Caco-2 (cell line): ENCODE measurements around the gene PPARA. TPM values are rescaled to one million over a fixed set of nuclear protein-coding genes. Genes with fewer than 3 reads are reported as not detected.
"Not testable (repeated sequence)": the region's sequence is repeated elsewhere in the genome, so short reads cannot be mapped to it uniquely, and the experiment has no call there.

Experiments
- BruUV-seq: library from RNA; stranded (reverse); fragments of 400-500 nt; replicated peaks from 2 replicates; lab custom pipeline; 2021; lab: Mats Ljungman, UMichigan
- CTCF ChIA-PET: fragments of 300-600 bp; sonication (Branson Sonifier 250); formaldehyde crosslinking; loops from one replicate; lab custom pipeline; 2022; ENCODE audit warnings: antibody characterized with exemption; lab: Charles Lee
- POLR2A ChIA-PET: fragments of 300-600 bp; sonication (Branson Sonifier 250); formaldehyde crosslinking; loops from one replicate; lab custom pipeline; 2022; ENCODE audit warnings: antibody characterized with exemption; lab: Charles Lee
- DNase-seq, 2 experiments: peaks; one replicate each; pipeline versions ENCODE4 v3.0.0 to v3.0.0-alpha.2; 2020 to 2022
- H3K27me3 ChIP-seq: replicated peaks from 2 replicates; pipeline ENCODE4 v1.6.0; 2011; ENCODE audit warnings: low read length; ENCODE audit not compliant: control insufficient read depth, insufficient read depth
- H3K36me3 ChIP-seq: 2 replicates; pipeline ENCODE4 v1.5.1; 2011; ENCODE audit warnings: low read length; ENCODE audit not compliant: control insufficient read depth, insufficient read depth
- H3K4me1 ChIP-seq: fragments of 250-450 bp; sonication (Bioruptor Pico); 2 replicates; pipeline ENCODE4 v1.5.1; 2020; ENCODE audit warnings: mild to moderate bottlenecking
- H3K4me3 ChIP-seq: 2 replicates; pipeline ENCODE4 v1.5.1; 2011; ENCODE audit warnings: low read depth, mild to moderate bottlenecking, control low read depth, low read length
- H3K9me3 ChIP-seq: fragments of 250-450 bp; sonication (Bioruptor Pico); 2 replicates; pipeline ENCODE4 v1.5.1; 2020; ENCODE audit warnings: mild to moderate bottlenecking, moderate library complexity
- H3K27ac Mint-ChIP-seq: one replicate; pipeline ENCODE4 v1.8.0; 2022; ENCODE audit warnings: mixed read lengths; ENCODE audit not compliant: unreplicated experiment
- H3K27me3 Mint-ChIP-seq: one replicate; pipeline ENCODE4 v1.8.0; 2022; ENCODE audit warnings: mixed read lengths; ENCODE audit not compliant: insufficient read depth, unreplicated experiment
- H3K36me3 Mint-ChIP-seq: one replicate; pipeline ENCODE4 v1.8.0; 2022; ENCODE audit warnings: mild to moderate bottlenecking, mixed read lengths; ENCODE audit not compliant: insufficient read depth, unreplicated experiment
- H3K4me1 Mint-ChIP-seq: one replicate; pipeline ENCODE4 v1.8.0; 2022; ENCODE audit warnings: low read depth, mixed read lengths; ENCODE audit not compliant: unreplicated experiment
- H3K4me3 Mint-ChIP-seq: one replicate; pipeline ENCODE4 v1.8.0; 2022; ENCODE audit warnings: mild to moderate bottlenecking, moderate library complexity, mixed read lengths; ENCODE audit not compliant: unreplicated experiment
- H3K9me3 Mint-ChIP-seq: one replicate; pipeline ENCODE4 v1.8.0; 2022; ENCODE audit warnings: mixed read lengths; ENCODE audit not compliant: unreplicated experiment
- intact Hi-C: fragments of 100-400 bp; cut with micrococcal nuclease; formaldehyde crosslinking; loops from one replicate; pipeline ENCODE4 v1.10.0; 2022; ENCODE audit not compliant: unreplicated experiment
- total RNA-seq: library from RNA; stranded (reverse); gene quantifications from 2 replicates; pipeline ENCODE4 v1.2.3, GENCODE V29; 2022
- TF ChIP-seq, protein P1 (sequence below), 2 experiments: fragments of 200-600 bp in 1 of 2; IDR thresholded peaks; 1 replicate in 1 of 2; 2 replicates in 1 of 2; pipeline versions ENCODE4 v1.5.1 to v1.8.0; 2011 to 2022; ENCODE audit warnings: antibody characterized with exemption in 1 of 2, control low read depth in 1 of 2, inconsistent platforms in 1 of 2, low read depth in 1 of 2, low read length in 1 of 2, mild to moderate bottlenecking in 1 of 2, moderate library complexity in 1 of 2; ENCODE audit not compliant: insufficient read depth in 1 of 2, severe bottlenecking in 1 of 2, unreplicated experiment in 1 of 2

The PPARA gene
- total RNA-seq, 1 experiment from 2014 or later: 13.4 TPM

DNA sequence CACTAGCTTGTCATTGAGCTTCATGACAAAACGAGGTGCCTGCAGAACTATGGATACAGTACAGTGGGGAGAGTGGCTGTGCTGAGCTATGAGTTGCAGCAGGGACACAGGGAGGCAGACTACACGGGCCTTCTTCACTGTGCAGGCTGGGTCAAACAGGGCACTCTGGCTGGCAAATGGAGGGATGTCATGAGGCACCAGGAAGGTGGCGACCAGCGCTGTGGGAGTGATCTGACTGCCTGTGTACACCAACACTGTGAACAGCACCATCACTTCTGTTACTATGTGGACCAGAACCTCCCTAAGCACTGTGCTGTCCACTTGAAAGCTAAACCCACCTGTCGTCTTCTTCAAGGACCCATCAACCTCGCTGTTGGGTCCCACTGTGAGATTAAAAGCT lies 109.7 kb downstream of the PPARA start:
- POLR2A ChIA-PET: no interaction called here

DNA sequence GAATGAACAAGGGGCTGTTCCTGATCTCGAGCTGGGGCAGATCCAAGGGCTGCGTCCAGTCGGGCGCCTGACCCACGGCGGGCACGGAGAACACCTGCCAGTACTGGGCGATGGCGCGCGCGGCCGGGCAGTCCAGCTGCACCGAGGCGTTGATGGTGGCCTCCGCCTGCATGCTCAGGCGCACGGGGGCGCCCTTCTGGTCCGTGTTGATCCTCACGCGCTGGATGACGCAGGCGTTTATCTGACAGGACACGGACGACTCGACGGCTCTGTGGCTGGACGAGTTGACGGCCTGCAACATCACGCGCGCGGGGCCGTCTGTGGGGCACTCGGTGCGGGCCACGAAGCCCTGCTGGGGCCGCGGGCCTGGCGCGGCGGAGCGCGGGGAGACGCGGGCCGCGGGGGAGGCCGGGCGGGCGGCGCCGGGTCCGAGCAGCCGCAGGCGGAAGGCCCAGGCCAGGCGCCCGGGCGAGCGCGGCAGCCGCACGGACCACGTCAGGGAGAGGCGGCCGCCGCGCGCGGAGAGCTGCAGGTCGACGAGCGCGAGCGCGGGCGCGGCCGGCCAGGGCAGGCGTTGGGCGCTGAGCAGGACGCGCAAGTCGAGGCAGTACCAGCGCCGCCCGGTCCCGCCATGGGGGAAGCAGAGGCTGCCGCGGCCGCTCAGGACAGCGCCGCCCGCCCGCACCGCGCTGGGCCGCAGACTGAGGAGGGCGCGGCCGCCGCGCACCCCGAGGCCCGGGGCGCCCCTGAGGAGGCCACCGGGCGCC lies 112.3 kb downstream of the PPARA start:
- no peak overlapping the region for H3K27ac Mint-ChIP-seq
- H3K9me3 Mint-ChIP-seq: peaks cover 6% of the 10 kb centered on the region
- ChIA-PET POLR2A (no interaction called here), CTCF (no interaction called here)
- H3K4me1 ChIP-seq: peaks cover 10% of the 10 kb centered on the region
- H3K4me3 ChIP-seq: no peak overlapping the region
- peaks cover 14% of the 10 kb centered on the region for H3K9me3 ChIP-seq
- H3K36me3 Mint-ChIP-seq: peaks cover 3% of the 10 kb centered on the region
- peaks cover 4% of the 10 kb centered on the region for H3K27me3 Mint-ChIP-seq
- no peaks in the 10 kb centered on the region for H3K36me3 ChIP-seq
- no TSS peak for BruUV-seq
- TF ChIP-seq, protein P1, sequence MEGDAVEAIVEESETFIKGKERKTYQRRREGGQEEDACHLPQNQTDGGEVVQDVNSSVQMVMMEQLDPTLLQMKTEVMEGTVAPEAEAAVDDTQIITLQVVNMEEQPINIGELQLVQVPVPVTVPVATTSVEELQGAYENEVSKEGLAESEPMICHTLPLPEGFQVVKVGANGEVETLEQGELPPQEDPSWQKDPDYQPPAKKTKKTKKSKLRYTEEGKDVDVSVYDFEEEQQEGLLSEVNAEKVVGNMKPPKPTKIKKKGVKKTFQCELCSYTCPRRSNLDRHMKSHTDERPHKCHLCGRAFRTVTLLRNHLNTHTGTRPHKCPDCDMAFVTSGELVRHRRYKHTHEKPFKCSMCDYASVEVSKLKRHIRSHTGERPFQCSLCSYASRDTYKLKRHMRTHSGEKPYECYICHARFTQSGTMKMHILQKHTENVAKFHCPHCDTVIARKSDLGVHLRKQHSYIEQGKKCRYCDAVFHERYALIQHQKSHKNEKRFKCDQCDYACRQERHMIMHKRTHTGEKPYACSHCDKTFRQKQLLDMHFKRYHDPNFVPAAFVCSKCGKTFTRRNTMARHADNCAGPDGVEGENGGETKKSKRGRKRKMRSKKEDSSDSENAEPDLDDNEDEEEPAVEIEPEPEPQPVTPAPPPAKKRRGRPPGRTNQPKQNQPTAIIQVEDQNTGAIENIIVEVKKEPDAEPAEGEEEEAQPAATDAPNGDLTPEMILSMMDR (IDR thresholded peaks at IDR 0.05; ENCODE audit: insufficient read depth in 1 of 2, low read depth in 1 of 2, low read length in 1 of 2, severe bottlenecking in 1 of 2, unreplicated experiment in 1 of 2): no peak
- H3K27me3 ChIP-seq: no peaks in the 10 kb centered on the region
- no peaks in the 10 kb centered on the region for H3K4me1 Mint-ChIP-seq
- no peak overlapping the region for H3K4me3 Mint-ChIP-seq
- intact Hi-C loops: no loop called here
- no peak for DNase-seq

More for the DNA sequence above, 109.7 kb downstream of the PPARA start:
- H3K27me3 Mint-ChIP-seq: peaks cover 4% of the 10 kb centered on the region
- no peak for DNase-seq
- H3K4me3 ChIP-seq: no peak overlapping the region
- TF ChIP-seq, protein P1 (IDR thresholded peaks at IDR 0.05; ENCODE audit: insufficient read depth in 1 of 2, low read depth in 1 of 2, low read length in 1 of 2, severe bottlenecking in 1 of 2, unreplicated experiment in 1 of 2): no peak
- peaks cover 6% of the 10 kb centered on the region for H3K4me1 Mint-ChIP-seq
- intact Hi-C loops: no loop called here
- H3K4me1 ChIP-seq: peaks cover 10% of the 10 kb centered on the region
- no peaks in the 10 kb centered on the region for H3K27me3 ChIP-seq
- H3K9me3 ChIP-seq: peaks cover 6% of the 10 kb centered on the region
- no peaks in the 10 kb centered on the region for H3K9me3 Mint-ChIP-seq
- no peak overlapping the region for H3K4me3 Mint-ChIP-seq
- no peaks in the 10 kb centered on the region for H3K36me3 Mint-ChIP-seq
- no peaks in the 10 kb centered on the region for H3K36me3 ChIP-seq
- H3K27ac Mint-ChIP-seq: no peak overlapping the region
- CTCF ChIA-PET: no interaction called here
- BruUV-seq: no TSS peak

DNA sequence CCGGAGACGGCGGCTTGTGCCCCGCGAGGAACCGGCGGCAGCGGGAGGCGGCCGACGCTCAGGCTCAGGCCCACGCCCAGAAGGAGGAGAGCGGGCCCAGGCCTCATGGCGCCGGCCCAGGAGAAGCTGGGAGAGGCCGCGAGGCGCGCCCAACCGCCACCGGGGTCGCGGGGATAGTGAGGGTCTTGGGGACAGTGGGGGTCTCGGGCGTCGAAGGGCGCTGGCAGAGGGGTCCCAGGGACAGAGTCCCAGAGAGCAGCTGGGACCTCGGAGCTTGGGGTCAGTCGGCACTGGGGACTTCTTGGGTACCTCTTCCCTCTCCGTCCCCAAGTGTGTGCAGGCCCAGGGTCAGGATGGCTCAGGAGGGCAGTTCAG lies 112.9 kb downstream of the PPARA start, which contains the start of gene PKDREJ:
PKDREJ (minus strand) TSS at position 128 of the 375 bp plus-strand sequence; CDS start at position 107, 21 bp downstream.
- no peak for DNase-seq
- no TSS peak for BruUV-seq
- no peaks in the 10 kb centered on the region for H3K36me3 ChIP-seq
- no peak within 1 kb of the TSS for H3K4me3 Mint-ChIP-seq
- intact Hi-C loops: no loop called here
- no peak within 1 kb of the TSS for H3K27ac Mint-ChIP-seq
- H3K27me3 ChIP-seq: no peaks in the 10 kb centered on the region
- POLR2A ChIA-PET: no interaction called here
- TF ChIP-seq, protein P1 (IDR thresholded peaks at IDR 0.05; ENCODE audit: insufficient read depth in 1 of 2, low read depth in 1 of 2, low read length in 1 of 2, severe bottlenecking in 1 of 2, unreplicated experiment in 1 of 2): no peak
- H3K36me3 Mint-ChIP-seq: peaks cover 9% of the 10 kb centered on the region
- H3K4me1 ChIP-seq: peaks cover 10% of the 10 kb centered on the region
- no peaks in the 10 kb centered on the region for H3K4me1 Mint-ChIP-seq
- no peak within 1 kb of the TSS for H3K4me3 ChIP-seq
- CTCF ChIA-PET: no interaction called here
- no peaks in the 10 kb centered on the region for H3K27me3 Mint-ChIP-seq
- H3K9me3 ChIP-seq: peaks cover 14% of the 10 kb centered on the region
- H3K9me3 Mint-ChIP-seq: peaks cover 6% of the 10 kb centered on the region

DNA sequence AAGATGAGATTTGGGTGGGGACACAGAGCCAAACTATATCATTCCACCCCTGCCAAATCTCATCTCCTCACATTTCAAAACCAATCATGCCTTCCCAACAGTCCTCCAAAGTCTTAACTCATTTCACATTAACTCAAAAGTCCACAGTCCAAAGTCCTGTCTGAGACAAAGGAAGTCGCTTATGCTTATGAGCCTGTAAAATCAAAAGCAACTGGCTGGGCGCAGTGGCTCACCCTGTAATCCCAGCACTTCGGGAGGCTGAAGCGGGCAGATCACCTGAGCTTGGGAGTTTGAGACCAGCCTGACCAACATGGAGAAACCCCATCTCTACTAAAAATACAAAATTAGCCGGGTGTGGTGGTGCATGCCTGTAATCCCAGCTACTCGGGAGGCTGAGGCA lies 114.2 kb downstream of the PPARA start:
- H3K4me3 Mint-ChIP-seq, H3K27me3 ChIP-seq, DNase-seq, H3K27me3 Mint-ChIP-seq, H3K27ac Mint-ChIP-seq, BruUV-seq, CTCF ChIA-PET, intact Hi-C loops, H3K9me3 Mint-ChIP-seq, H3K4me1 Mint-ChIP-seq, POLR2A ChIA-PET, H3K36me3 ChIP-seq, H3K4me3 ChIP-seq: not testable (repeated sequence)
- H3K9me3 ChIP-seq: peaks cover 14% of the 10 kb centered on the region
- peaks cover 13% of the 10 kb centered on the region for H3K36me3 Mint-ChIP-seq
- peaks cover 16% of the 10 kb centered on the region for H3K4me1 ChIP-seq

DNA sequence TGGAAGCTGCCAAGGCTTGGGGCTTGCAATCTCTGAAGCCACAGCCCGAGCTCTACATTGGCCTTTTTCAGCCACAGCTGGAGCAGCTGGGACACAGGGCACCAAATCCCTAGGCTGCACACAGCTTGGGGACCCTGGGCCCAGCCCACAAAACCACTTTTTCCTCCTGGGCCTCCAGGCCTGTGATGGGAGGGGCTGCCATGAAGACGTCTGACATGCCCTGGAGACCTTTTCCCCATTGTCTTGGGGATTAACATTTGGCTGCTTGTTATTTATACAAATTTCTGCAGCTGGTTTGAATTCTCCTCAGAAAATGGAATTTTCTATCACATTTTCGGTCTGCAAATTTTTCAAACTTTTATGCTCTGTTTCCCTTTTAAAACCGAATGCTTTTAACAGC lies 115.3 kb downstream of the PPARA start:
- H3K9me3 Mint-ChIP-seq, H3K27me3 ChIP-seq, POLR2A ChIA-PET, H3K4me3 ChIP-seq, BruUV-seq, H3K4me1 Mint-ChIP-seq, DNase-seq, H3K36me3 ChIP-seq, intact Hi-C loops, CTCF ChIA-PET, H3K27ac Mint-ChIP-seq, H3K4me3 Mint-ChIP-seq, H3K27me3 Mint-ChIP-seq: not testable (repeated sequence)
- peaks cover 16% of the 10 kb centered on the region for H3K4me1 ChIP-seq
- peaks cover 13% of the 10 kb centered on the region for H3K36me3 Mint-ChIP-seq
- H3K9me3 ChIP-seq: peaks cover 14% of the 10 kb centered on the region
